ENCODE data around the gene MIX23.

- no peak for TF ChIP-seq CTCF (IDR thresholded peaks at IDR 0.05)
- no peak for TF ChIP-seq POLR2A (IDR thresholded peaks at IDR 0.05)
Observed at GRCh38 chr3:122410111-122410510, 27.1 kb upstream of the MIX23 start.
